IMR-90 (cell line): ENCODE results near the gene CCDC97. TPM values are rescaled to one million over a fixed set of nuclear protein-coding genes. Genes with fewer than 3 reads are reported as not detected.

Source experiments
- ATAC-seq: fragments of 200-7000 bp; cut with Tn5 transposase; 2 replicates; pipeline ENCODE4 v1.9.1; 2020; ENCODE audit warnings: low read depth, mild to moderate bottlenecking, moderate library complexity
- BruUV-seq: library from RNA; stranded (reverse); fragments of 400-500 nt; replicated peaks from 2 replicates; lab custom pipeline; 2021; lab: Mats Ljungman, UMichigan
- CTCF ChIA-PET: fragments of 300-600 bp; formaldehyde crosslinking; extraction: SDS; loops from one replicate; lab custom pipeline; 2021; ENCODE audit warnings: antibody characterized with exemption; lab: Yijun Ruan, JAX
- POLR2A ChIA-PET: fragments of 300-600 bp; sonication (Branson Sonifier 250); formaldehyde crosslinking; loops from one replicate; lab custom pipeline; 2022; ENCODE audit warnings: antibody characterized with exemption; ENCODE audit not compliant: unreplicated experiment; lab: Charles Lee
- DNase-seq: peaks from one replicate; pipeline ENCODE4 v3.0.0; 2013
- H2AFZ ChIP-seq: replicated peaks from 2 replicates; pipeline ENCODE3; 2013; ENCODE audit warnings: low read length, mild to moderate bottlenecking; ENCODE audit not compliant: poor library complexity
- H2AK5ac ChIP-seq: 2 replicates; pipeline ENCODE4 v1.6.1; 2013; ENCODE audit warnings: low read depth, low read length, inconsistent platforms
- H2AK9ac ChIP-seq: replicated peaks from 2 replicates; pipeline ENCODE3; 2013; ENCODE audit warnings: mild to moderate bottlenecking, low read depth, low read length, moderate library complexity; ENCODE audit not compliant: poor library complexity
- H2BK120ac ChIP-seq: 2 replicates; pipeline ENCODE4 v1.6.1; 2013; ENCODE audit warnings: low read depth, low read length, inconsistent platforms
- H2BK15ac ChIP-seq: 3 replicates; pipeline ENCODE4 v1.6.1; 2013; ENCODE audit warnings: low read depth, low read length, inconsistent platforms
- H2BK20ac ChIP-seq: 2 replicates; pipeline ENCODE4 v1.6.1; 2013; ENCODE audit warnings: low read depth, mild to moderate bottlenecking, inconsistent platforms, low read length, moderate library complexity
- H2BK5ac ChIP-seq: 2 replicates; pipeline ENCODE4 v1.6.1; 2013; ENCODE audit warnings: mild to moderate bottlenecking, low read depth, low read length, inconsistent platforms; ENCODE audit not compliant: poor library complexity, severe bottlenecking
- H3K14ac ChIP-seq: replicated peaks from 2 replicates; pipeline ENCODE4 v1.6.1; 2013; ENCODE audit warnings: low read depth, low read length, inconsistent platforms
- H3K18ac ChIP-seq: 2 replicates; pipeline ENCODE4 v1.6.1; 2013; ENCODE audit warnings: low read depth, low read length, control low read depth
- H3K23ac ChIP-seq: 2 replicates; pipeline ENCODE4 v1.6.1; 2013; ENCODE audit warnings: low read depth, low read length, inconsistent platforms
- H3K27ac ChIP-seq: 2 replicates; pipeline ENCODE4 v1.5.1; 2013; ENCODE audit warnings: mild to moderate bottlenecking, control low read depth, low read length; ENCODE audit not compliant: insufficient read depth
- H3K27me3 ChIP-seq: 2 replicates; pipeline ENCODE4 v1.6.1; 2013; ENCODE audit warnings: low read length; ENCODE audit not compliant: control insufficient read depth, insufficient read depth
- H3K36me3 ChIP-seq: 2 replicates; pipeline ENCODE4 v1.6.1; 2013; ENCODE audit warnings: low read length, mixed read lengths; ENCODE audit not compliant: control insufficient read depth, insufficient read depth
- H3K4ac ChIP-seq: 2 replicates; pipeline ENCODE4 v1.6.1; 2013; ENCODE audit warnings: low read depth, low read length, inconsistent platforms
- H3K4me1 ChIP-seq: 2 replicates; pipeline ENCODE4 v1.6.1; 2013; ENCODE audit warnings: low read length, mixed read lengths; ENCODE audit not compliant: control insufficient read depth, insufficient read depth
- H3K4me2 ChIP-seq: 2 replicates; pipeline ENCODE4 v1.6.1; 2013; ENCODE audit warnings: low read depth, mild to moderate bottlenecking, control low read depth, low read length, moderate library complexity
- H3K4me3 ChIP-seq: 2 replicates; pipeline ENCODE4 v1.5.1; 2013; ENCODE audit warnings: low read depth, mild to moderate bottlenecking, control low read depth, low read length, moderate library complexity; ENCODE audit not compliant: insufficient read depth
- H3K56ac ChIP-seq: 2 replicates; pipeline ENCODE4 v1.6.1; 2013; ENCODE audit warnings: low read length, inconsistent platforms; ENCODE audit not compliant: insufficient read depth; ENCODE audit errors: extremely low read depth
- H3K79me1 ChIP-seq, 2 experiments: 2 replicates each; pipeline ENCODE4 v1.6.1; 2013; ENCODE audit warnings: low read length in 2 of 2, inconsistent platforms in 1 of 2, low read depth in 1 of 2
- H3K9ac ChIP-seq: 2 replicates; pipeline ENCODE4 v1.6.1; 2013; ENCODE audit warnings: low read depth, low read length, control low read depth
- H3K9me1 ChIP-seq: 2 replicates; pipeline ENCODE4 v1.6.1; 2013; ENCODE audit warnings: low read length, inconsistent platforms; ENCODE audit not compliant: insufficient read depth
- H3K9me3 ChIP-seq: 2 replicates; pipeline ENCODE4 v1.6.1; 2013; ENCODE audit warnings: low read length; ENCODE audit not compliant: control insufficient read depth, insufficient read depth
- H4K20me1 ChIP-seq: 2 replicates; pipeline ENCODE4 v1.6.1; 2013; ENCODE audit warnings: low read length, inconsistent platforms; ENCODE audit not compliant: insufficient read depth
- H4K5ac ChIP-seq: 2 replicates; pipeline ENCODE4 v1.6.1; 2013; ENCODE audit warnings: mild to moderate bottlenecking, low read depth, low read length, control low read depth
- H4K8ac ChIP-seq, 2 experiments: 2 replicates each; pipeline ENCODE4 v1.6.1; 2013; ENCODE audit warnings: low read depth in 2 of 2, low read length in 2 of 2, control low read depth in 1 of 2, inconsistent platforms in 1 of 2
- H4K91ac ChIP-seq: 2 replicates; pipeline ENCODE4 v1.6.1; 2013; ENCODE audit warnings: low read depth, low read length, inconsistent platforms; ENCODE audit not compliant: insufficient read depth
- BHLHE40 ChIP-seq: fragments of 150-350 bp; IDR thresholded peaks from 2 replicates; pipeline ENCODE4 v1.6.1; 2016; ENCODE audit warnings: mild to moderate bottlenecking, low read depth, low read length
- CEBPB ChIP-seq: IDR thresholded peaks from 2 replicates; pipeline ENCODE4 v1.6.1; 2012; ENCODE audit warnings: low read depth, low read length, improper control_type of control experiment
- CHD1 ChIP-seq: IDR thresholded peaks from 2 replicates; pipeline ENCODE4 v1.6.1; 2012; ENCODE audit warnings: low read depth, low read length, improper control_type of control experiment
- CTCF ChIP-seq: conservative IDR thresholded peaks from 2 replicates; pipeline ENCODE4 v1.5.1; 2012; ENCODE audit warnings: mild to moderate bottlenecking, low read depth, low read length, improper control_type of control experiment
- FOS ChIP-seq: fragments of 150-350 bp; IDR thresholded peaks from 2 replicates; pipeline ENCODE4 v1.6.1; 2016; ENCODE audit warnings: low read depth, low read length
- MAFK ChIP-seq: IDR thresholded peaks from 2 replicates; pipeline ENCODE4 v1.6.1; 2012; ENCODE audit warnings: low read depth, low read length, improper control_type of control experiment
- MAZ ChIP-seq: IDR thresholded peaks from 2 replicates; pipeline ENCODE4 v1.6.1; 2012; ENCODE audit warnings: low read depth, mild to moderate bottlenecking, low read length, improper control_type of control experiment, moderate library complexity, borderline replicate concordance
- MXI1 ChIP-seq: IDR thresholded peaks from 2 replicates; pipeline ENCODE4 v1.6.1; 2012; ENCODE audit warnings: low read depth, mild to moderate bottlenecking, low read length, moderate library complexity, borderline replicate concordance
- NFE2L2 ChIP-seq: fragments of 150-350 bp; IDR thresholded peaks from 2 replicates; pipeline ENCODE4 v1.6.1; 2016; ENCODE audit warnings: low read depth, mild to moderate bottlenecking, low read length
- POLR2A ChIP-seq: IDR thresholded peaks from 2 replicates; pipeline ENCODE4 v1.6.1; 2012; ENCODE audit warnings: mild to moderate bottlenecking, low read depth, low read length
- RAD21 ChIP-seq: IDR thresholded peaks from 2 replicates; pipeline ENCODE4 v1.6.1; 2012; ENCODE audit warnings: low read length, improper control_type of control experiment
- RCOR1 ChIP-seq: IDR thresholded peaks from 2 replicates; pipeline ENCODE4 v1.6.1; 2012; ENCODE audit warnings: mild to moderate bottlenecking, low read length, improper control_type of control experiment; ENCODE audit not compliant: insufficient replicate concordance
- RFX5 ChIP-seq: IDR thresholded peaks from 2 replicates; pipeline ENCODE4 v1.8.0; 2012; ENCODE audit warnings: low read depth, mild to moderate bottlenecking, low read length, moderate library complexity
- SMC3 ChIP-seq: fragments of 150-350 bp; IDR thresholded peaks from 2 replicates; pipeline ENCODE4 v1.6.1; 2016; ENCODE audit warnings: low read depth, mild to moderate bottlenecking, antibody characterized with exemption, low read length, moderate library complexity
- WGBS, 2 experiments: methylation state at CpG; one replicate each; pipeline versions ENCODE4 v1.1.5 to v1.1.7; 2013; ENCODE audit warnings: missing lambda C conversion rate in 2 of 2; ENCODE audit not compliant: insufficient read length in 1 of 2; ENCODE audit errors: extremely low coverage in 2 of 2; 5-methylcytosine and 5-hydroxymethylcytosine counted together
- dilution Hi-C: fragments of 300-500 bp; cut with HindIII; formaldehyde crosslinking; loops from one replicate; pipeline ENCODE4 v1.14.3; 2018; ENCODE audit warnings: low sequenced_read_pairs; ENCODE audit not compliant: unreplicated experiment
- in situ Hi-C: fragments of 300-500 bp; cut with MboI; formaldehyde crosslinking; loops from 3 replicates; pipeline ENCODE4 v1.14.3; 2019; ENCODE audit warnings: low sequenced_read_pairs, inconsistent platforms, mixed read lengths
- intact Hi-C: fragments of 100-400 bp; cut with micrococcal nuclease; formaldehyde crosslinking; loops from 2 replicates; pipeline ENCODE4 v1.10.0; 2022
- polyA plus RNA-seq, 3 experiments: library from polyadenylated mRNA; depleted of rRNA; stranded (reverse); fragments of >200 nt; gene quantifications; 2 replicates each; pipeline ENCODE4 v1.2.3, GENCODE V29; 2012; ENCODE audit warnings: low replicate concordance in 1 of 3
- total RNA-seq: library from RNA; depleted of rRNA; stranded (reverse); fragments of >200 nt; gene quantifications from 2 replicates; pipeline ENCODE4 v1.2.3, GENCODE V29; 2012
- TF ChIP-seq, protein P1 (sequence below): fragments of 150-350 bp; IDR thresholded peaks from 2 replicates; pipeline ENCODE4 v1.6.1; 2017; ENCODE audit warnings: mild to moderate bottlenecking, antibody characterized with exemption, low read length, low read depth
- TF ChIP-seq, protein P2 (sequence below): fragments of 150-350 bp; IDR thresholded peaks from 2 replicates; pipeline ENCODE4 v1.6.1; 2016; ENCODE audit warnings: low read depth, mild to moderate bottlenecking, low read length, moderate library complexity, borderline replicate concordance

The CCDC97 gene
- total and polyA plus RNA-seq, 2 of the 4 experiments (the other 2 are of a cell fraction) = 4.1 to 11.0 TPM

DNA sequence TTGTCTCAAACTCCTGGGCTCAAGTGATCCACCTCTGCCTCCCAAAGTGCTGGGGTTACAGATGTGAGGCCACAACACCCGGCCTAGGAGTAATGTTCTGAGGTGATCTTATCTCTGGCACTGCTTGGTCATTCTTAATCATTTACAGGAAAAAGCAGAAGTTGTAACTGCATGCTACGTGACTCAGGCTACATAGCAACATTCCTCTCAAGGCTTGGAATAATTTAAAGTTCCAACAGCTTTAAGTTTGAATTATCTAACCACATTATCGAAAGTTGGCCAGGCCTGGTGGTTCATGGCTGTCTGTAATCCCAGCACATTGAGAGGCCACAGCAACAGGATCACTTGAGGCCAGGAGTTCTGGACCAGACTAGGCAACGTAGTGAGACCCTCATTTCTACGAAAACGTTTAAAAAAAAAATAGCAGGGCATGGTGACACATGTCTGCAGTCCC lies 57.9 kb downstream of the CCDC97 start:
- H4K20me1 ChIP-seq = no peaks in the 10 kb centered on the region
- H2AFZ ChIP-seq = peak overlapping the region; percentile 64
- no peaks in the 10 kb centered on the region for H3K9me3 ChIP-seq
- H3K18ac ChIP-seq = peak overlapping the region; percentile 84
- H2BK20ac ChIP-seq = peak overlapping the region; percentile 80
- H3K9me1 ChIP-seq = peaks cover 7% of the 10 kb centered on the region; the same call in 1 of the 2 replicates
- peak overlapping the region; percentile 86 for H3K23ac ChIP-seq
- H3K4me1 ChIP-seq = peaks cover 16% of the 10 kb centered on the region
- peak overlapping the region; percentile 70 for H2AK9ac ChIP-seq
- peak overlapping the region; percentile 93 for H2BK120ac ChIP-seq
- H2BK5ac ChIP-seq = peak overlapping the region; percentile 98
- dilution Hi-C loops (no loop called here), intact Hi-C loops (no loop called here), in situ Hi-C loops (no loop called here)
- CTCF ChIA-PET = no interaction called here
- peak overlapping the region; percentile 72; the same call in 2 of the 3 replicates for H2BK15ac ChIP-seq
- POLR2A ChIA-PET = interaction anchor here (0.7 kb wide), 1 partner anchor 36 kb away, joined by 4 read pairs; no protein-coding TSS in a partner anchor
- H3K36me3 ChIP-seq = no peaks in the 10 kb centered on the region
- no peaks in the 10 kb centered on the region for H3K27me3 ChIP-seq
- DNase-seq (peak; percentile 96), ATAC-seq (peak; percentile 51)
- peak overlapping the region; percentile 87 for H4K5ac ChIP-seq
- peak overlapping the region; percentile 94 for H4K91ac ChIP-seq
- peak overlapping the region; percentile 33 for H3K9ac ChIP-seq
- peak overlapping the region; percentile 46 to 88; a peak in 3 of 4 replicates for H4K8ac ChIP-seq
- 18% methylated on average over 4 of the region's 6 CpGs; no CpG with 5 or more reads in 1 of the 2 experiments for WGBS, 2 experiments
- peak overlapping the region; percentile 91 for H3K4ac ChIP-seq
- H3K27ac ChIP-seq = peak overlapping the region; percentile 96
- H3K4me3 ChIP-seq = no peak overlapping the region
- peak overlapping the region; percentile 76 for H3K14ac ChIP-seq
- TF ChIP-seq CHD1 (no peak), MAFK (no peak; the same call in 1 of the 2 replicates), BHLHE40 (no peak), MXI1 (no peak), RCOR1 (no peak), RFX5 (no peak), POLR2A (0 out of 2 replicates have a peak, but pooled peaks have one; percentile 21), CTCF (no peak), RAD21 (no peak), MAZ (no peak), SMC3 (no peak), FOS (peak; percentile 63; the same call in 1 of the 2 replicates), CEBPB (no peak), NFE2L2 (peak; percentile 80)
- TF ChIP-seq, protein P1, sequence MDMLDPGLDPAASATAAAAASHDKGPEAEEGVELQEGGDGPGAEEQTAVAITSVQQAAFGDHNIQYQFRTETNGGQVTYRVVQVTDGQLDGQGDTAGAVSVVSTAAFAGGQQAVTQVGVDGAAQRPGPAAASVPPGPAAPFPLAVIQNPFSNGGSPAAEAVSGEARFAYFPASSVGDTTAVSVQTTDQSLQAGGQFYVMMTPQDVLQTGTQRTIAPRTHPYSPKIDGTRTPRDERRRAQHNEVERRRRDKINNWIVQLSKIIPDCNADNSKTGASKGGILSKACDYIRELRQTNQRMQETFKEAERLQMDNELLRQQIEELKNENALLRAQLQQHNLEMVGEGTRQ = no peak
- TF ChIP-seq, protein P2, sequence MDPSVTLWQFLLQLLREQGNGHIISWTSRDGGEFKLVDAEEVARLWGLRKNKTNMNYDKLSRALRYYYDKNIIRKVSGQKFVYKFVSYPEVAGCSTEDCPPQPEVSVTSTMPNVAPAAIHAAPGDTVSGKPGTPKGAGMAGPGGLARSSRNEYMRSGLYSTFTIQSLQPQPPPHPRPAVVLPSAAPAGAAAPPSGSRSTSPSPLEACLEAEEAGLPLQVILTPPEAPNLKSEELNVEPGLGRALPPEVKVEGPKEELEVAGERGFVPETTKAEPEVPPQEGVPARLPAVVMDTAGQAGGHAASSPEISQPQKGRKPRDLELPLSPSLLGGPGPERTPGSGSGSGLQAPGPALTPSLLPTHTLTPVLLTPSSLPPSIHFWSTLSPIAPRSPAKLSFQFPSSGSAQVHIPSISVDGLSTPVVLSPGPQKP = no peak
- H2AK5ac ChIP-seq = peak overlapping the region; percentile 95
- H3K79me1 ChIP-seq = peaks cover 30 to 50% of the 10 kb centered on the region in 2 experiments
- BruUV-seq = no TSS peak
- H3K4me2 ChIP-seq = peak overlapping the region; percentile 24
- H3K56ac ChIP-seq = peak overlapping the region; percentile 5
